Retinal pigment epithelial cell (primary cell): ENCODE measurements around the gene BICRA.
A peak's percentile ranks its signal among the peaks of the same experiment; 100 is the strongest.
"Not testable (repeated sequence)": the region's sequence is repeated elsewhere in the genome, so short reads cannot be mapped to it uniquely, and the experiment has no call there.

Experiments used
- DNase-seq: peaks from one replicate; pipeline ENCODE4 v3.0.0-alpha.2; 2010; ENCODE audit warnings: low read depth
- H3K4me3 ChIP-seq: 2 replicates; pipeline ENCODE4 v1.5.1; 2011; ENCODE audit warnings: mild to moderate bottlenecking, low read length, control low read depth, moderate library complexity
- CTCF ChIP-seq: conservative IDR thresholded peaks from 2 replicates; pipeline ENCODE4 v1.5.1; 2011; ENCODE audit warnings: low read depth, low read length, control low read depth, inconsistent platforms

BICRA gene

GRCh38 chr19:47742634-47743033, 133.7 kb downstream of the BICRA start:
- H3K4me3 ChIP-seq: peak overlapping the region; percentile 26
- no peak for DNase-seq
- no peak for TF ChIP-seq CTCF

GRCh38 chr19:47745010-47745901, 136.3 kb downstream of the BICRA start, which contains the start of gene NOP53:
Gene NOP53 (plus strand): TSS chr19:47745546. CDS start chr19:47745560, 14 bp downstream.
- TF ChIP-seq CTCF: no peak
- H3K4me3 ChIP-seq: peak within 1 kb of the TSS; percentile 82
- peak; percentile 87 for DNase-seq

- peak overlapping the region; percentile 82 for H3K4me3 ChIP-seq
These were observed 137.2 kb downstream of the BICRA start for GRCh38 chr19:47746129-47746528.

GRCh38 chr19:47749326-47749725, 140.4 kb downstream of the BICRA start:
- TF ChIP-seq CTCF: no peak
- H3K4me3 ChIP-seq: no peak overlapping the region
- no peak for DNase-seq

More at GRCh38 chr19:47746129-47746528, 137.2 kb downstream of the BICRA start:
- DNase-seq: not testable (repeated sequence)

GRCh38 chr19:47750752-47751151, 141.8 kb downstream of the BICRA start:
- no peak for DNase-seq
- H3K4me3 ChIP-seq: no peak overlapping the region
- TF ChIP-seq CTCF: no peak

- no peak overlapping the region for H3K4me3 ChIP-seq
- DNase-seq: no peak
- TF ChIP-seq CTCF: no peak
These were observed 143.7 kb downstream of the BICRA start for GRCh38 chr19:47752440-47753211.
